ENCODE results near the gene MSH4. TPM values are rescaled to one million over a fixed set of nuclear protein-coding genes. Genes with fewer than 3 reads are reported as not detected.

The MSH4 gene
- total and polyA plus RNA-seq, 11 donors, result 0.06 to 0.62 (median 0.26) TPM; not detected in 2

DNA sequence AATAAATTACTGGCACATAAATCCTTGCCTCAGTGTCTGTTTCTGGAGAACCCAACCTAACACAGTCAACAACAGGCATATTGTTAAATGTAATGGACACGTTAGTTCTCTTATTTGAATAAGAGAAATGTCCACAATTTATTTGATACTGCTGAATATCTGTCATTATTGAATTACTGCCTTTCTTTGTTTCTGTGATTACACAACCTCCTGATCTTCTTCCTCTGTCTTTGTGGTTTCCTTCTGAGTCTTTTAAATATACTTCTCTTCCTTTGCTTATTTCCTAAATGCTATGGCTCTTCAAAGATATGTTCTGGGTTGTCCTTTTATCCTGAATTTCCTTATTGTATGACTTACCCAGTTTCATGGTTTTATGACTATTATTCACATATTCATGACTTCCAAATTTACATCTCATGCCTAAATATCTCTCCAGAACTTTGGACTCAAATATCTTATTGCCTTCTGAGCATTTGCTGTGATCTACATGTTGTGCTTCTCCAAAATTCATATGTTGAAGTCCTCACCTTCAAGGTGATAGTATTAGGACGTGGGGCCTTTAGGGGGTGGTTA, 39.9 kb downstream of the MSH4 start:
- Histone ChIP-seq H3K27me3 (no peaks in the 10 kb centered on the region), H3K36me3 (no peaks in the 10 kb centered on the region), H3K4me3 (no peak overlapping the region), H3K27ac (no peak overlapping the region), H3K4me1 (no peaks in the 10 kb centered on the region), H3K9me3 (peaks cover 0 to 24% (median 0%) of the 10 kb centered on the region in 12 donors)
- no peak for DNase-seq
- intact Hi-C loops (cut with DNase I), result no loop called here
- TF ChIP-seq POLR2A (IDR thresholded peaks at IDR 0.05), result no peak
- TF ChIP-seq, protein P1, sequence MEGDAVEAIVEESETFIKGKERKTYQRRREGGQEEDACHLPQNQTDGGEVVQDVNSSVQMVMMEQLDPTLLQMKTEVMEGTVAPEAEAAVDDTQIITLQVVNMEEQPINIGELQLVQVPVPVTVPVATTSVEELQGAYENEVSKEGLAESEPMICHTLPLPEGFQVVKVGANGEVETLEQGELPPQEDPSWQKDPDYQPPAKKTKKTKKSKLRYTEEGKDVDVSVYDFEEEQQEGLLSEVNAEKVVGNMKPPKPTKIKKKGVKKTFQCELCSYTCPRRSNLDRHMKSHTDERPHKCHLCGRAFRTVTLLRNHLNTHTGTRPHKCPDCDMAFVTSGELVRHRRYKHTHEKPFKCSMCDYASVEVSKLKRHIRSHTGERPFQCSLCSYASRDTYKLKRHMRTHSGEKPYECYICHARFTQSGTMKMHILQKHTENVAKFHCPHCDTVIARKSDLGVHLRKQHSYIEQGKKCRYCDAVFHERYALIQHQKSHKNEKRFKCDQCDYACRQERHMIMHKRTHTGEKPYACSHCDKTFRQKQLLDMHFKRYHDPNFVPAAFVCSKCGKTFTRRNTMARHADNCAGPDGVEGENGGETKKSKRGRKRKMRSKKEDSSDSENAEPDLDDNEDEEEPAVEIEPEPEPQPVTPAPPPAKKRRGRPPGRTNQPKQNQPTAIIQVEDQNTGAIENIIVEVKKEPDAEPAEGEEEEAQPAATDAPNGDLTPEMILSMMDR (IDR thresholded peaks at IDR 0.05), result no peak
- no peak for ATAC-seq
- WGBS, 4 donors, result 56 to 66% (median 64%) methylated on average over 2 of the region's 2 CpGs

GRCh38 chr1:75838079-75838478, 41.4 kb downstream of the MSH4 start:
- 45 to 58% (median 48%) methylated on average over 2 of the region's 2 CpGs for WGBS, 4 donors
- TF ChIP-seq, protein P1 (IDR thresholded peaks at IDR 0.05), result no peak
- TF ChIP-seq POLR2A (IDR thresholded peaks at IDR 0.05), result no peak
- H3K4me1 ChIP-seq, result no peaks in the 10 kb centered on the region
- intact Hi-C loops (cut with DNase I), result no loop called here
- peaks cover 0 to 20% (median 0%) of the 10 kb centered on the region in 12 donors for H3K9me3 ChIP-seq
- no peak for DNase-seq
- no peak overlapping the region for H3K4me3 ChIP-seq
- H3K27ac ChIP-seq, result no peak overlapping the region
- no peak for ATAC-seq
- H3K27me3 ChIP-seq, result no peaks in the 10 kb centered on the region
- no peaks in the 10 kb centered on the region for H3K36me3 ChIP-seq

- TF ChIP-seq POLR2A (IDR thresholded peaks at IDR 0.05), result no peak
- TF ChIP-seq, protein P1 (IDR thresholded peaks at IDR 0.05), result no peak
- H3K4me1 ChIP-seq, result no peaks in the 10 kb centered on the region
- ATAC-seq (no peak), DNase-seq (no peak)
- no peak overlapping the region for H3K27ac ChIP-seq
- H3K9me3 ChIP-seq, result no peaks in the 10 kb centered on the region
- H3K27me3 ChIP-seq, result no peaks in the 10 kb centered on the region
- no peaks in the 10 kb centered on the region for H3K36me3 ChIP-seq
- H3K4me3 ChIP-seq, result no peak overlapping the region
- intact Hi-C loops (cut with DNase I), result no loop called here
Observed at GRCh38 chr1:75841421-75841820, 44.7 kb downstream of the MSH4 start.

- Histone ChIP-seq H3K36me3 (no peaks in the 10 kb centered on the region), H3K4me3 (no peak overlapping the region), H3K27me3 (no peaks in the 10 kb centered on the region), H3K4me1 (no peaks in the 10 kb centered on the region), H3K27ac (no peak overlapping the region), H3K9me3 (no peaks in the 10 kb centered on the region)
- DNase-seq (no peak), ATAC-seq (no peak)
- intact Hi-C loops (cut with DNase I), result no loop called here
- WGBS, 4 donors, result 0 to 43% (median 0%) methylated on average over 1 of the region's 1 CpG
- no peak for TF ChIP-seq POLR2A (IDR thresholded peaks at IDR 0.05)
- TF ChIP-seq, protein P1 (IDR thresholded peaks at IDR 0.05), result no peak
Observed at GRCh38 chr1:75845576-75845975, 48.9 kb downstream of the MSH4 start.

Data from heart left ventricle (tissue), 16 donors.